ENCODE data around the gene HOXB3.

The HOXB3 gene

DNA sequence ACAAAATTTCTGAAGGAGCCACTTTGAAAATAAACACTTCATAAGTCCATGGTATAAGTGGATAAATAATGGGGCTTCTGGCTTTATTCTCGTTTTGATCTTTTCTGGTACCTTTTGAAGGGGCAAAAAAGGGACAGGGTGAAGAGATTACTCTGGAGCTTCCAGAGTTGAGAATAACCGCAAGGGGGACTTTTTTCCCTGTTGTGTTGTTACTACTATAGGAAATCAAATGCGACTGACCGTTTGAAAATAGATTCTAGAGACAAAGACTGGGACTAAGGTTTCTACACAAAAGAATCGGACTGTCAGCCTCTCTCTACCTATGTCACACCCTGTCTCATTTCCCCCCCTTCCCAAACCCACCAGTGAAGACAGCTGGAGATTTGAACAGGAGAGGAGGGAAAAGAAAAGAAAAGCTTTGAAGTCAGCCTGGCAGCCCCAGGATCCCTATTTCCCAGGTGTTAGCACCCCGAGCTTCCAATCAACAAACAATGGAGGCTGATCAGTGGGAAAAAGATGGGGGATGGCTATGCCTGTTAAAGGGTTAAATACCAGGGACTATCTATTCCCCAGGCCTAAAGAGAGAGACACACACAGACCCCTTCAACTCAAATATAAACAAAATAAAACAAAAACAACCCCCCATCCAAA lies 20.2 kb downstream of the HOXB3 start:
- DNase-seq, result no peak

DNA sequence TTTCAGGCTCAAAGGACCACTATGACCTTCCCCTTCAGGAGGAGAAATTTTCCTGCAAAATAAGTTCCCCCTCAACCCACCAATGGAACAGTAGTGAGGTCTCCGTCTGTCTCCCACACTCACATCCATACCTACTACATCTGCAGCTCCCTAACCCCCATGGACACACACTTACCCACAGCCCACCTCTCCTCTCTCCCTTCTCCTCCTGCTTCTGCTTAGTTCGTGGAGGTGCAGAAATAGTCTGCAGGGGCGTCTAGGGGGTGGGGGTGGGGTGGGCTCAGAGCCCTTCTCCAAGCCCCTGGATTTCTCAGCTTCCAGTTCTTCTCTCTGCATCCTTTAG lies 20.8 kb downstream of the HOXB3 start:
- no peak for DNase-seq

DNA sequence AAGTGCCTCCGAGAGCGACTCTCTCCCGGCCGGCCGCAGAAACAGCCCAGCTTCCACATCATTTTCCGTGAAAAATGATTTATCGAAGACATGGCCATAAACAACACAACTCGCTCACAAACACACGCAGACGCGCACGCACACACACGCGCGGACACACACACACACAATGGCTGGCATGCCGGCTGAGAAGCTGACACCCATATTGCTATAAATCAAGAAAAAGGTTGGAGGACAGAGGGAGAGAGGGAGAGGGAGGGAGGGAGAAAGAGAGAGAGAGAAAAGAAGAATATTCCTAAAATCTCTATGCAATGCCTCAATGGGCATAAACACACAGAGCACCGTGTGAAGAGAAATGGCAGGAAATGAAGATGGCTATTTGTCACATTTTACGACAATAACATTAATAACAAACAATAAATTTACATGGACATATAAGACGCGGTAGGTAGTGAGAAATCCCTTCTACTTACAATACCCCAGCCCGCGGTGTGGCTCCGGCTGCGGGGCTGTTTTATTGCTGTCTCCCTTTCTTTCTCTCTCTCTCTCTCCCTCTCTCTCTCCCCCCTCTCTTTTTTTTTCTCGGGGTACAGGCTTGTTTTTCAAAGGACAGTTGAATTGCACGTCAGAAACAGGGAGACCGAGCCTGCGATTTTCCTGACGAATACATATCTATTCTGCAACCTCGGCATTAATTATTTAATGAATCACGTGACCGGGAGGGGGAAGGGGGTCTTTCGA lies 21.4 kb downstream of the HOXB3 start:
- DNase-seq, result no peak

DNA sequence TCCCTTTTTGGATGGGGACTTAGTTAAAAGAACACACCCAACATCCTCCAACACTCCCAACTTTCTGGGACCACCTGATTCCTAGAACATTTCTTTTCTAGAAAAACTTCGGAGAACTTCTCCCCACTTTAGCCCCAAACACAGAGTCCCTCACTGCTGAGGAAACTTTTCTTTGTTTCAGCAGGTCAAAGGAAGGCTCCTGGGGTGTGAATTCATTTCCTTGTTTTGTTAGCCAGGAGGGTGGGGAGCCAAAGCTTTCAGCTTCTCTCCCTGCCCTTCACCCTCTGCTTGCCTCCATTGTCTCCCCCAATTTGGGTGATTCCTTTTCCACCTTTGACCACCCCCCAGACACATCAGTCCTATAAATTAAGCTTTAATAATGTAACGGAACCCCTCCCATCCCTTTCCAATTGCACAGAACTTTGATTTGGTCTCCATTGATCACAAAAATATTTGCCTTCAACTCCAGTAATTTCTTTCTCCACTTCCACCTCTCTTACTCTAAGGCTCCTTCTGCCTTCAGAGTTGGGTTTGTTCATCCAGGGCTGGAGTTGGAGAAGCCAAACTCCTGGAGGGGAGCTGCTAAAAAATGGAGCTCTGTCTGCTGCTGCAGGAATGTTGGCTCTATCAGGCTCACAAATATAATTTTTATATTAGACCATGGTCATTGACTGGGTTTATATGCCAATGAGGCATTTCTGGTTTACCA lies 22.2 kb downstream of the HOXB3 start:
- DNase-seq, result no peak

DNA sequence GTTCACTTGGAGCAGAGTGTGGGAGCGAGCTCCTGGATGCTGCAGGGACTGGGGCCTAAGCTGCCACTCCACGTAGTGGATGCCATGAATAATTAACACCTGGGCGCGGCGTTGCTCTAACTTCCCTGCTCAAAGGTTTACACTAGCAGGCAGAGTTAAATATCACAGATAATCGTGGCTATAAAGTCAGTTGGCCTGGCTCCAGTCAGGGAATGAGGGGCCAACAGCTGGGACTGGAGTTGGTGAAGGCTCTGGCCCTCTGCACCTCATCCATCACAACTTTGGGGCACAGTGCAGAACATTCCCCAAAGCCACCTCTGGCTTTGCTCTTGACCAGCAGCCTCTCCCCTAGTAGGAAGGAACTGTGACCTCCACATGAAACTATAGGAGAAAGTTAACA lies 22.8 kb downstream of the HOXB3 start:
- DNase-seq, result no peak

DNA sequence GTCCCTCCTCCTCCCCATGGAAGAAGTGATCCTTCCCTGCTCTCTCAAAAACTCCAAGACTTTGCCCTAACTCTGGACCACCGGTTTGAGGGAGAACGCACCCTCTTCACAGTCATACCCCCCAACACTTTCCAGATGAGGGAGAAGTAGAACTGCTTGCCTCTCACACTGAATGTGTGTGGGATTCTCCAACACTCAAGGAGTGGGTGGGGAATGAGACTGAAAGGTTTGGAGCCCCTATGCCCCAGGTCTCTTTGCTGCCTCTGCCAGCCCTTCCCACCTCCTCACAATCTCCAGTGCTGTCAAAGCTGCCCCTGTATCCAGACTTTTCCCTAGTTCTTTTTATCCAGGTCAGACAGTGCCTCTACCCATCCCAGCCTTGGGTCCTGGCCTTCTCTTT lies 23.3 kb downstream of the HOXB3 start:
- no peak for DNase-seq

DNA sequence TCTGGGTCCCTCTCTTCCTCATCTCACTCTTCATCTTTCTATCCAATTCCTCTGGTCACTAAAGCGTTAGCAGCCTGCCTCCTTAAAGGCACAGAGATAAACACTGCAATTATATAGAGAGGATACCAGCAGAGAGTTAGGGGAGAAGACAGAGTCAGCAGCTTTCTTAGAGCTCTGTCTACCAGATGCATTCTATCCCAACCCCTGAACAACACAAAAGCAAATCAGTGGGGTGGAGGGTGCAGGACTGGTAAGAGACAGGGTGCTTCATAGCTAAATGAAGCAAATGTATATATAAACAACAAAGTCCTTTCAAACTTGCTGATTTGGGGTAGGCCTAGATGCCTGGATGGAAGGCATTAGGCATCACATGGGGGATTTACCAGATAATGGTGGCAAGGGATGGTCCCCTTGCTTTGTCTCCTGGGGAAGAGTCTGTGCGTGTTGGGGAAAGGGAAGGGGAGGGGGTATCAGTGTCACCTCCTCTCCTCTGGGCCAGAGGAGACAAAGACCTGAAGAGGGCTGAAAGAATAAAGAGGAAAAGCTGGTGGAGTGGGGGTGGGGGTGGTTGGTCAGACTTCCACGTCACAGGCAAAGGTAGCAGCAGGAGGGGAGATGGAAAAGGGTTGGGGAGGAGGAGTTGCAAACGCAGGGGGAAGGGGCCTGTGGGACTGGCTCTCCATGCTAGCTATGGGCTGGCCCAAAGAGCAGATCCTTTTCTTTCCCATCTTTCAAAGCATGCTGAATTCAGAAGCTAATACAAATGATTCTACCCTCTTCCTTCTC lies 23.9 kb downstream of the HOXB3 start:
- DNase-seq, result no peak

DNA sequence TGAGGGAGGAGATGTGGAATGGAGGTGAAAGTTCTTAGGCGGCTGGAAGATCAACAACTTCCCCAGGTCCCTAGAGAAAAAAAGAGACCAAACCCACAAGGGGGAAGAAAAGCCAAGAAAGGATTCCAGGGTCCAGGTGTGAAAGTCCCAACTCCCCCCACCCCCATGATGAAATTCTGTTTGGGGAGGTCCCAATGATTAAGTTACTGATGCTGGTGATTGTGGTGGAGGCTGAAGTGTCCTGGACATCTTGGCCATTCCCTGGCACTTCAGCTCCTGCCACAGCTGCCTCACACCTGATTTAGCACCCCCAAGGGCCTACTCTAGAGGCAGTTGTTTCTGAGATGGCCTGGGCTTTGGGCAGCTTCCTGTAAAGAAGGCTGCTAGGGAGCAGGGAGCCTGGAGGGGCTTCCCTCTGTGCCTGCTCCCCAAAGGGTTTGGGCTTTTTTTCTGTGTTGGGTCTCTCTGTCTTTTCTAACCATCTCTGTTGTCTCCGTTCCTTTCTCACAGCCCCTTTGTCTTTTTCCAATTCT lies 25.0 kb downstream of the HOXB3 start:
- no peak for DNase-seq

DNA sequence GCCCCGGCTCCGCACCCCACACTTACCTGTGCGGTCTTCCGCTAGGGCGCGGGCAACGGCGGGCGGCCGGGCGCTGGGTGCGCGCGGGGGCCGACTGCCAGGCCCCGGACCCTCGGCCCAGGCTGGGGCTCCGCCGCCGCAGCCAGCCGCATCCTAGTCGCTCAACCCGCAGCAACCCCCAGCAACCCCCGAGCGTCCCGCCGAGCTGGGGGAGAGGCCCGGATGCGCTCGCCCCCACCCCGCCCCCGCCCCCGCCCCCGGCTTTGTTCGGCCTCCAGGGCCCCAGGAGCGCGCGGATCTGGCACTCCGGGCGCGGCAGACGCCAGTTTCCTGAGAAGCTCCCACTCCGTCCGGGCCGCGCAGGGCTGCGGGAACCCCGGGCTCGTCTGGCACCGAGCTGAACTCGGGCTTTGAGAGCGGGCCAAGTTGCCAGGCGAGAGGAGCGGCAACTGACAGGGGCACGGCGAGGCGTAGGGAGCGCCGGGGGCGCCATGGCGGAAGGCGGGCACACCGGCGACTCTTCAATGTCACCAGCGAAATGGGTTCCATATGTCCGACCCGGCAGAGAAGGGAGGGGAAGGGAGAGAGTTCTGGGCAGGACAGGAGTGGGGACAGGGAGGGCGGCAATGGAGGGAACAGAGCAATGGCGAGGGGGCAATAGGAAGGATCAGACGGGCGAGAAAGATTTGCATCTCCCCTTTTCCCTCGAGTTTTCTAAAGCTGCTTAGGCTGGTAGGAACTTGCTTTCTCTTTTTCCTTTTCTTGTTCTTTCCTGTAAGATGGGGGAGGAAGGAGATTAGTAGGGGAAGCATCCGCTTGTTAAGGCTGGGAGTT lies 25.6 kb downstream of the HOXB3 start:
- DNase-seq, result no peak

DNA sequence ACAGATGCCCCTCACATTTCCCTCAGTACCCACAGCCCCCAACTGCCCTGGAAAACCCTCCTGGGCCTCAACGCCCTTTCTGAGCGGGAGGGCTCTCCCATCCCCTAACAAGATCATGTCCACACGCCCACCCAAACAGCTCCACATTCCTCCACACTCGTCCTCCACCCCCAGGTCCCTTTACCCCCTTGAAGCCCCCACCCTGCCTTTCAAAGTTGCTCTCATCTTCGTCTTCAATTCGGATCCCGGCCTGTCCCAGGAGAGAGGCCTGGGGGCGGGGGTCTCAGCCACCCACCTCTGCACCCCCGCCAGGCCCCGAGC lies 26.2 kb downstream of the HOXB3 start:
- DNase-seq, result no peak

DNA sequence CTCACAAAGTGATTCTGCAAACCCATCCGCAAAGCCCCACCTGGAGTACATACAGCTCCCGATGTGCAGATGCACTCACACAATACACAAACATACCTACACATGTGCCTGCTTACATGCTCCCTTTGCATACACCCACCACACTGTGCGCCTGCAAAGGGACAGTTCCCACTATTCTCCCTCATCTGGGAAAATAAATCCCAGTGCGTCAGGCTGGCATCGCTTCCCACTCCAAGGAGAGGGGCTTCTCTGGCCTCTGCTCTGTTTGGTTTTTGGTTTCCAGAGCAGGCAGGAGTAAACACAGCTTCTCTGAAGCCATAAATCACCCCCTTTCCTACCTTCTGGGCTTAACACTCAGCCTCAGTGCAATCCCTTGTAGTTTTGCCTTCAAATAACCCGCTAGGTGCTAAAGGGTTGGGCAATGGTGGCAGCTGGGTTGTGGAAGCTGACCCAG lies 26.6 kb downstream of the HOXB3 start:
- peak; percentile 69 for DNase-seq

DNA sequence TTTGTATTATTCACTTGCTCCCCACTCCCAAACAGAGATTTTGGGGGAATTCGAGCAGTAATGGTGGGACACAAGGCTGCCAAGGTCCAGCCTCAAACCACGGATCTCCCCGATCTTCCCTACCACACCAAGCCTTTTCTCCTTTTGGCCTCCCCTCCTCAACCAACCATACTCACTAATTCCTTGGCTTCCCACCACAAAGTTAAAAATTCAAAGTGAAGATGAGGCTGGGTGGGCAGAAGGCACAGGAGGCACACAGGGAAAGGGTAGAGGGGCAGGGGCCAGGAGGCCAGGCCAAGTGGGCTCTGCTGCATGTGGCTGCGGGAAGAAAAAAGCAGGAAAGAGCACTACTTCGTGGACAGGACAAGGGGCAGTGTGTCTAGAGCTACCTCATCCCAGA lies 27.1 kb downstream of the HOXB3 start:
- DNase-seq, result no peak

DNA sequence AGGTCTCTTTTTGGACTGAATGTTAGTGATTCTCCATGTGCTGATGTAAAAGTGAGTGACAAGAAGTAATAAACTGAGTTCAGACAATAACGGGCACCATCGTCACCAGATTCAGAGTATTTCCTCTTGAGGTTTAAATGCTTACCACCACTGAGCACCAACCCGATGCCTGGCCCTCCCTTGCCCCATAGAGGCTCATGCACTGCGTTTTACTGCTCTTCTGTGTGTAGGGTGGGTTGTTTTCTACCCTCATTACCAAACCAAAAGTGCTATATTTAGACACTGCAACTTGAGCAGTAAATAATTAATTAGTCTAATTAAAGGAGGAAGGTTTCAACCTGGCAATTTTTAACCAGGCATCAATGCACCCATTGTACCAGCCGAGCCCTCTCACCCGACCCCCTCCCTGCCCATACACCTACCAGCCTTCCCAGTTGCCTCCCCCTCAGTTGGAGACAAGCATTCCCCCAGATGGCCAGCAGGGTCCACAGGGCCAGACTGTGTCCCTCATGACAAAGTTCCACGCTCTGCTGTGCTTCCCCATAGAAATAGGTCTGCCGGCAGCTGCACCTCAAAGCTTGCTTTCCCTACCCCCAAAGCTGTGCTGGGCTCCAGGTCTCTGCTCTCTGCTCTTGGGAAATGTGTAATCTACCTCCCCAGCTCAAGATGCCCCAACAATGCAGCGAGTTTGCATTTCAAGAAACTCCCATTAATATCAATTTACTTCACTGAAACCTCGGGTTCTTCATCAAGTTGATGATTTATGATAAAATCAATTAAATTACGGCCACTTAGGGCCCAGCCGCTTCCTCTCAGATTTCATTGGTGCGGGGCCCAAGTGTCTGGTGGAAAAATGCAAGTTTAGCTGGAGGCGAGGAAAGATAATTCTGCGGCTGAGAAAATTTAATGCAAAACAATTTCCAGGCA lies 27.9 kb downstream of the HOXB3 start:
- no peak for DNase-seq

DNA sequence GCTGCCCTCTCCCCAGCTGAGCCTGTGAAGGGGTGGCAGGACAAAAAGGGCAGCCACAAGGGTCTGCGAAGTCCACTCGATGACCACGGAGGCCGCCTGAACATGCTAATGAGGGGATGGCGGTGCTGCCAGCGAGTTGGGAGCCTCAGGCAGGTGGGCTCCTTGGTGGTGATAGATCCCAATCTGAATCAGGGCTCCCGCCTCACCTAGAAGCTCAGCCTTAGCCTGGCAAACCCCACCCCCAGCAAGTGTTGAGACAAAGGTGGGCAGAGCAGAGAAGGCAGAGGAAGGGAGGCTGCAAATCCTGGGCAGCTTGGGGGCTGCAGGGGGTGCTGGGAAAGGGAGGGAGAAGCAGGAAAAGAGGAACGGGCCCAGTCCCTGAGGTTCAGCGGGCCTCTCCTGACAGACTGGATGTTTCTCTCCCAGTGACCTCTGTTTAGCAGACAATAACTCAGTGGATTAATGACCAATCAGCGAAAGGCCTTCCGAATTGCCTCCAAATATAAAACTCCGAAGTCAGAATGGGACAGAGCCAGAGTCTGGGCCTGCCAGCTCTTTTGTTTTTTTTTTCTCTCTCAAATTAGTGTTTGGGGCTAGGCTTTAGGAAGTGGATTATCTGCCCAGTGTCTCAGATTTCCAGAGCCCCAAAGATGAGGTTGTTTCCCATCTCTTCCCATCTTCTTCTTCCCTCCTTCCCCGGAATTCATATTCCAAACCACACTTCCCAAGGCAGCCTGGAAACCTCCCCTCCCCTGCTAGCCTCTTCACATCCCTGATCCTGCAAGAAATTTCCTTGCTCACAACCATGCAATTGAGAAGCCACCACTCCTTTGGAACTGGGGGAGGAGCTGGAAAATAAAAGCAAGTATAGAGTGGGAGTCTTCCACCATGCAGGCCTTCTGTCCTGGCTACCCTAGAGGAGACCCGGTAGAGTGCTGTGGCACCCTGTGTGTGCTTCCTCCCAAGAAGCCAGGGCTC lies 29.9 kb downstream of the HOXB3 start:
- DNase-seq, result no peak

DNA sequence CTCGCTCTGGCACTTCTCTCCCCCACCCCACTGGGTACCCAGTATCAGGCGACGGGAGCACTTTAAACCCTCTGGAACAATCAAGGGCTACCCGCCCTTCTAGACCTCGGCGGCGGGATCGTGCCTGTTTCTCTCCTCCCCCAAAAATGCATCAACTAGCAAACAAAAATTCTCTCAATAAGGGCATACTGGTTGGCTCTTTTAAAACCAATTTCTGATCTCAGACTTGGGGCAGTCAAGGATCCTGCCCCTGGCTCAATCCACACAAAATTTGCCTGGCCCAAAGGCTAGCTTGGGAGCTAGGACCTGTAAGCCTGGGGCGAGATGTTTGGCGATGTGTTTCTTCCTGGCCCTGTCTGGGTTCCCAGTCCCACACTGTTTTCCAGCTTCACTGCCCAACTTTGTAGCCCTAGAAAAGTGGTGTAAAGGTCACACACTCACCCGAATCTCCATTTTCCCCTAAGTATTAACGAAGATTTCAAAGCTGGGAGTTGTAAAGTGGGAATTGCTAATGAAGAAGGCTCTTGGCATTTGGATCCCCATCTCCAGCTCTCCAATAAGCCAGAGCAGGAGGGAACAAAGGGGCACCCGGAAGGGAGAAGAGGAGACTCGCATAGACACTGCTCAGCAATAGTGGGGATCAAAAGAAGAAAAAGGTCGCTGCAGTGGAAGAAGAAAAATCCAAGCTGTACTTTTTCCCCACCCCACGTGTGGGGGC lies 30.8 kb downstream of the HOXB3 start:
- DNase-seq, result no peak

DNA sequence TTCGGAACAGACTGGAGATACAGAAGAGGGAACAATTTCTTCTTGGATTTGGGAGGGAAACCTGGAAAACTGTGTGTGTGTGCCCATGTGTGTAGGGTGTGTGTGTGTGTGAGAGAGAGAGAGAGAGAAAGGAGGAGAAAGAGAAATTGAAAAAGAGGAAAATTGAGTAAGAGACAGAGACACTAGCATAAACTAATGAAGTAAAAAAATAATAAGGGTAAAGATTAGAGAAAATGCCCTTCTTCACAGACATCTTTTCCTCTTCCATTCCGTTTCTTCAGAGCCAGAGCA lies 31.3 kb downstream of the HOXB3 start:
- DNase-seq, result no peak

DNA sequence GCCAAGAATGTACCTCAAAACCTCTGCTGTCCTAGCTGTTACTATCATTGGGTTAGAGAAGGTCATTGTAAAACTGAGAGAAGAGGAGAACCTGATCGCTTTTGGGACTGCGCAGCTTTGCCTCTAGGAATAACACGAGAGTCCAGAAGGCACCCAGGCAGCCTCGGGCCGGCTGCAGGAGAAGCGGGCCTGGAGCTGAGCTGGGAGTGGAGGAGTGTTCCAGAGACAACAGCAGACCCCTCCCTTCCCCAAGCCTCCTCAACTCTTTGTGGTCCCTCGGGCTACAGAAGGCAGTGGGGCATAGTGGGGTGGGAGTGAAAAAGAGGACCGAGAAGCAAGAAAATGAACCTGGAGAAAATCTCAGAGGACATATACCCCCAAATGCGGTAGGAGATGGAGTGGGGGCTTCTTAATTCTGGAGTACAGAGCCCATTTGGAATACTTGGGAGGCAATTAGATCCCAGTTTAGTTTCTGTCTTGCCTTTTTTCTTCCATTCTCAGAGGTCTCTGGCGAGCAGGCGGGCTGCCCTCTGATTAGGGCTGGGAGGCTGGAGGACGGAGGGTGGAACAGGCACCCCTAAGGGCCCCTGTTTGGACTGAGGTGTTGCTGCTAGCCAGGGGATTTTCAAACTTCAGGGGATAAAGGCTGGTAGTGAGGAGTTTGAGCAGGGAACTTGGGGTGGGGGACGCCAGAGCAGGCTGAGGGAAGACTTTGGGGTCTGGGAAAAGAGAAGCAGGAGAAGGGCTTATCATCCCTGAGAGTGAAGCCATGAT lies 31.8 kb downstream of the HOXB3 start:
- DNase-seq, result peak; percentile 51
